Measurements from ENCODE around the gene GLIS1.

Gene GLIS1

DNA sequence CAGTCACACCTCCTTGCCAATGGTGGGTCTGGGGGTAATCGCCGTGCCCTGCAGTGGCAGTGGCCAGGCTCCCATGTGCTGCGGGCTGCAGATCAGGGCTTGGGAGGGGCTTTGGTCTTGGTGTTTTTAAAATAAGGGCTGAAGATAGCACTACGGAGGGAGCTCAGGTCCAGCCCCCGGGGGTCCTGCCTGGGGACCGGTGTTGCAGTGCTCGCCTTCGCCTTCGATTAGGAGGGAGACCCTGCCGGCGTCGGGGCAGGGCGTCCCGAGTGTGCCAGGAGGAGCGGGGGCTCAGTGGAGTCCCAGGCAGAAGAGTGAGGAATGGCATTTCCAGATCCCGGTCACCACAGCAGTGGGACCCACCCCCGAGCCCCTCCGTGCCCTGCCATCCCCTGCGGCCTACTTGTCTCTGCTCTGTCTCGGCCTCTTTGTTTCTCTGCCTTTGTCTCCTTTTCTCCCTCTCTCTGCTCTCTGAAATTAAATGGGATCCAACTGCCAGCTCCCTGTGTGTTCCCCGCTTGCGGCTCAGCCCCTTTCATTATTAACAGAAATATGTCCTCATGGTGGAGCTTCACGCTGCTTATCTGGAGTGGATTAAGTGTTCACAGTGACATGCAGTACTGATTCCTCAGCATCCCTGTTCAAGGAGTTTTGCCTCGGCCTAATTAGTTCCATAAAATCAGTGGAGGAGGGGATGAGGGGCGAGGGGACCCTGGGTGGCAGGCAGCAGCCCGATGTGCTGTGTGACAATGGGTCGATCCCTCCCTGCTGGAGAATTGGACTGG is 235.3 kb downstream of the GLIS1 start:
- no peak for DNase-seq

DNA sequence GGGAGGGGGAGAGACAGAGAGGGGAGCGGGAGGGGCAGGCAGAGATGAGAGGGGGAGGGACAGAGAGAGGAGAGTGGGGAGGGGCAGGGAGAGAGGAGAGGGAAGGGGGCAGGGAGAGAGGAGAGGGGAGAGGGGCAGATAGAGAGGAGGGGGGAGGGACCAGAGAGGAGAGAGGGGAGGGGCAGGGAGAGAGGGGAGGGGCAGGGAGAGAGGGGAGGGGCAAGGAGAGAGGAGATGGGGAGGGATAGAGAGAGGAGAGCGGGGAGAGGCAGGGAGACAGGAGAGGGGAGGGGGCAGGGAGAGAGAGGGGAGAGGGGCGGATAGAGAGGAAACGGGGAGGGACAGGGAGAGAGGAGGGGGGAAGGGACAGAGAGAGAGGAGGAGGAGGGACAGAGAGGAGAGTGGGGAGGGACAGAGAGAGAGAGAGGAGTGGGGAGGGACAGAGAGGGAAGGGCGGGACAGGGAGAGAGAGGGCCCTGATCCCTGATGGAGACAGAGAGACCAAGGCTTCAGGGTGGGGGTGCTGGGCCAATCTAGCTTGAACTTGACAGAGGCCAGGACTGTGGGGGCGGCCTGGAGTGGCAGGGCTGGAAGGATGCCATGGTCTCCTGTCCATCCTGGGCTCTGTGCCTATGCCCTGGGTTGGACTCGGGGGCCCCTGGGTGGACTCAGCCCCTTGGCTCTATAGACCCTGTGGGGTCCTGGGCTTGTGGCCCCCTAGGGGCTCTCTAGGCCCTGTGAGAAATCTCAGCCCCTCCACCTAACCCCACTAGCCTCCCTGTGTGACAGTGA is 236.1 kb downstream of the GLIS1 start:
- DNase-seq, result no peak

DNA sequence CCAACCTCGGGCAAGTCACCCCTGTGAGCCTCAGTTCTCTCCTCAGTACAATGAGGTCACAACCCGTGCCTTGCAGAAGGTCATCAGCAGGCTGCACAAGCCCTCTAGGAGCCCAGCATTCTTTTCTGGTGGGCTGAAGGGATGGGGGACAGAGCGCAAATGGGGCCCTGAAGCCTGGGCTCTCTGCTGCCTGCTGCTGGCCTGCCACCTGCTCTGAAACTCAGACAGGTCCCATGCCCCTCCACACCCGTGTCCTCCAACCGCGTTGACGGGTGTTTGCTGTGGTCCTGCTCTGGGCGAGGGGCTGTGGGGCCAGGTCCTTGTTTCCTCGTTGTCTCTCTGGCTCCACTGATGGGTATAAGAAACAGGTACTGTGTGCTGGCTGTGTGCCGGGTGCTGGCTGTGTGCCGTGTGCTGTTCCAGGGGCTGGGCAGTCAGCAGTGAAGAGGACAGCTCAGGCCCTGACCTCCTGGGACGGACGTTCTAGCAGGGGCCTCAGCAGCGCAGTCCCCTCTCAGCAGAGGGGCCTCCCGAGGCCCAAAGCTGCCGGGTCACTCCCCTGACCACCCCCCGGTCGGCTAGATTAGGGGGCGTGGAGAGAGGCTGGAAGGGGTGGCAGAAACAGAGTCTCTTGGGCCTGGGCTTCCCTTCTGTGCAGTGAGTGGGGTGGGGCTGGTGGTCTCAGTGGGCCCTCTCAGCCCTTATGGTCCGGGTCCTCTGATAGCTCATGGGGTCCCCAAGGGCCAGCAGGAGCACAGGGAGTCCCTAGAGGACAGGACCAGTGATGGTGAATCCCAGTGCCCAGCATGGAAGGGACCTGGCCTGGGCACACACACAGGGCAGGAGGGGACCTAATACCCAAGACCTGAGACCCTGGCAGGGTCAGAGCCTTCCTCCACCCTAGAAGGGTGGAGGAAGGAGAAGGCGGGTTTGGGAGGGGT is 237.6 kb downstream of the GLIS1 start:
- DNase-seq, result no peak

DNA sequence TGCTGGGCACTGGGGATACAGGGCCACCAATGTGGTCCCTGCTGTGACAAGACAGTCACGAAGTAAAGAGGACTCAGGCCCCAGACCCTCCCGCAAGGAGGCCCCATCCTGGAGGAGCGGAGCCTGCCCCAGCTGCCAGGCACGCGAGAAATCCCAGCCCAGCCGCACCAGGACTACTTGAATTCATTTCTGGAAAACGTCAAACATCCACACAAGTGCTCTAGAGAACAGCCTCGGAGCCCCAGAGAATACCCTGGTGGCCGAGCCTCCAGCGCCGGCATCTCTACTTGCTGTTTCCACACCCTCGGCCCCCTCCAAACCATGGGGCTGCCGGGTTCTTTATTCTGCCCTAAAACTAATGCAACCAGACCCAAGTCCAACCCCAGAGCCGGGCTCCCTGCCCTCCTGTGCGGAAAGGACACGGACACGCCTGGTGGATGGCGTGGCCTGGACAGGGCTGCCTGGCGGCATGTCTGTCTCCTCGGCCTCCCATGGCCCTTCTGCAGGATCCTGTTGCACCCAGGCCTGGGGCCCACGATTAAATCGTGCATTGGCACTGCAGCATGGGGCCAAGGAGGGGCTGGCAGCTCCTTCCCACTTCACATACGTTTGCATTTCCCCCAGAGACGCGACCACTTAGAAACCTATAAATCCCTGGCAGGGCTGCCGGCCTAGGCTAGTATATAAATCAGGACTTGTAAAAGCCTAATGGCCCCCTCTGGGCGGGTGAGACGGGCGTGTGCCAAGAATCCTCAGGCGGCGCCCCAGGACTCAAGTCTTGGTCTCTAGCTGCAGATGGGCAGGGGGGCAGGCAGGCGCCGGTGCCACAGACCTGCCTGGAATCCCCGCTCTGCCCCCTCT is 238.5 kb downstream of the GLIS1 start:
- no peak for DNase-seq

DNA sequence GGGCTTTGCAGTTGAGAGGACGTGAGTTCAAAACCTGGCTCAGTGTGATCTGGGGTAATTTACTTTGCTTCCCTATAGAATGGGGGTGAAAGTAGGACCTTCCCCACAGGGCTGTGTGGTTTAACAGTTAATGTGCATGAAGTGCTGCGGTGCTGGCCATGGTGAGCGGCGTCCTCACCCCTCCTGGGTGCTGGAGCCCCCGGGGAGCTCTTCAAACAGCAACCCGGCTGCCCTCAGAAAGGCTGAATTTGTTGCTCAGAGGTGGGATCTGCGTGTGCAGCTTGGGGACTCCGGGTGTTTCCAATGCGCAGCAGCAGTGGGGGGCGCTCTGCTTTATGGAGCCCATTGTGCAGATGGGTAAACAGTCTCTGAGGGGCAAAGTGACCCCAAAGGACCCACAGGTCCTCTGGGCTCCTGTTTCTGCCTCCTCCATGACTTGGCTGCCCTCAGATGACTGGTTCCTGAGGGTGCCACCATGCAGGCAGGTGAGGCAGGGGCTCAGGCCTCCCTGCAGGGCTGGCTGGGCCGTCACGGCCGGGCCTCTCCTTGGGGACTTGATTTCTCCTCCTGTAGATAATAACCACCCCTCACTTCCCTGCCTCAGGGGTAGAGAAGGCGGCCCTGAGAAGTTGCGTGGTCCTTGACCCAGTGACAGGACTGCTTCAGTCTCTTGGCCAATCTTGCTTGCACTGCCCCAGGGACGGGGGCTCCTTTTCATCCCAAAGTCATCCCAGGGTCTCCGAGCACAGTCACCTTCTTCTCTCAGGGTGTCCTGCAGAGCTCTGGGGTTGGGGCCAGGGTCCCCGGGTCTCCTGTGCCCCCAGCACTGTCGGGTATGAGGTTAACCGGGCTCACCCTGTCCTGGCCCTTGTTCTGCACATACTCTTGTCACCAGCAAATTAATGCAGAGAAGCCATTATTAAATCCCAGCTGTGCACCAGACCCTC is 239.4 kb downstream of the GLIS1 start:
- DNase-seq, result no peak

DNA sequence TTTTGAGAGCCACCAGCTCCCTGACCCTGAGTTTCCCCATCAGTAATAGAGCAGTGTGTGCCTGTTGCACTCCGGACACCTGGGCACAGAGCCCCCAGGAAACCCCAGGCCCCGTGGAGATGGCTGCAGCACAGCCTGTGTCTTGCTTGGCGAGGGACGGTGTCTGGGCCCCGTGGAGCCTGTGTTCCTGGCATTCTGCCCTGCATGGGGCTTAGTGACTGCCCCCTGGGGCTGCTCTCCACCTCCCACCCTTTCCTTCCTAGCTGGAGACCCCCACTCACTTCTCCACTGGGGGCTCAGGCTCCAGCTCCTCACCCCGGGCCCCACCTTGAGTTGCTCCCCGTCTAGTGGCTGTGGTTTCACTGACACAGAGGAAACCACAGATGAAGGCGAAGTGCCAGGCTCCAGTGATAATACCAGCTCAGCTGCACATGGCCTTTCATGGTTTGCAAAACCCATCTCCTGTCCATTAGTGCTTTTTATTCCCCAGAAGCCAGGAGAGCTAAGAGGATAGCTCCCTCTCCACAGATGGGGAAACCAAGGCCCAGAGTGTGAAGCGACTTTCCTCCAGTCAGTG is 240.3 kb downstream of the GLIS1 start:
- no peak for DNase-seq

DNA sequence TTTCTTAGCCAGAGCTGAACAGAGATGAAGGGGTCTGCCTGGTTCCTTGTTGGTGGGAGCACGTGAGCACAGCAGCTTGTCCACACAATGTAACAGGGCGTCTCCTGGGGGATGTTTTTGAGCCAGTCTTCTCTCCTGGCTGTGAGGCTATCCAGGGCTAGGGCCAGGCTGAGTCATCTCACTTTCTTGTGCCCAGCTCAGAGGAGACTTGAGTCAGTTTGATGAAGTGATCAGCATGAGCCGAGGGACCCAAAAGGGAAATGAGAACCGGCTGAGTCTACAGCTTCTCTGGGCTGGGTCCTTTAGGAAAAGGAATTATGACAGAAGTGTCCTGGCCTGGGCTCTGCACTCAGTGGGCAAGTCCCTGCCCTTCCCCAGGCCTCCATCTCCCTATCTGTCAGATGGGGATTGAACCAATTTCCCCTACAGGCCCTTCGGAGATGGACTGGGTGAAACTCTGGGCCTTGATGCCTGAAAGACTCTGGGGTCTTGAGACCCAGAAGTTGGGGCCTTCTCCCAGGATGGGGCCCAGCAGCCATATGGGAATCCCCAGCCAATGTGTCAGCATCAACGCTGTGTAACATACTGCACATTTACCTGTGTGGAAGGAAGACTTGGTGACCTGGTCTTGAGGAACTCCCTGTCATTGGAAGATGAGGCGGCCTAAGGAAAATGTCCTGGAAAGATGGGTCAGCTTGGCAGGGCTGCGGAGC is 243.2 kb downstream of the GLIS1 start:
- DNase-seq, result no peak

DNA sequence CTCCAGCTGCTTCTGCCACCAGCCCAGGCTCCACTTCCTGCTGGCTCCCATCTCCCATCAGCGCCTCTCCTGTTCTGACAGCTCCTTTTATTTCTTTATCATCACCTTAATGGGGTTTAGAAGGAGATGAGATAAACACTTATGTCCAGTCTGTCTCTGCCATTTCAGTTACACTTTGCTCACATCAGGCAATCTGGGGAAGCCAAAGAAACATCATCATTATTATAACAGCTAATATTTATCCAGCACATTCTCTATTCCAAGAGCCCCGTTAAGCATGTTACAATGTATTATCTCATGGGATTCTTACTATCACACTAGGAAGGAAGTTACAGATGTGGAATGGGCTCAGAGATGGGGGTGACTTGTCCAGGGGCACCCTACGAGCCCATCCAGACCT is 248.6 kb downstream of the GLIS1 start:
- DNase-seq, result no peak

DNA sequence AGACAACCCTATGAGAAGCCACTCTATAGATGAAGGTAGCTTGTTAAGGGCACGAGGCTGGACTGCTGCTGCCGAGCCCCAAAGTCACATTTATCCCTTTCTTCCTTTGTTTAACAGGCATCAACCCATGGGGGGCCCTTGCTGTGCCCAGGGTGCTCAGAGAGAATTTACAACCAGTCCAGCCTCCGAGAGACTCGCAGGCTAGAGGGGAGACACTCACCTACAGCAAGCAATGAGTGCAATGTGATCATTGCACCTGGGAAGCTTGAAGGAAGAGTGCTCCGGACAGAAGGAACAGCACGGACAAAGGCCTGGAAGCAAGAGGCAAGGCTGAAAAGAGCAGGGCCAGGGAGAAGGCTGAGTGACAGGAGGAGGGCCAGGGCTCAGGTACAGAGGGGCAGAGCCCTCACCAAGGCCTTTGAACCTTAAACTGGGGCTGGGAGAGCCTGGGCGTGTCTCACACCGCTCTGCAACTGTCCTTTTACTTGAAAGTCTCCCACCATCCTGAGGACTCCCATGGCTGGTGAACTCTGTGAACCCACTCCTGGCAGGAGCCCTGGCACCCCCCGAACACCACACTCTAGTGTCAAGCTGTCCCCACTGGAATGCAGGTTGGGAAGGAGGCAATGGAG is 252.5 kb downstream of the GLIS1 start:
- DNase-seq, result no peak

DNA sequence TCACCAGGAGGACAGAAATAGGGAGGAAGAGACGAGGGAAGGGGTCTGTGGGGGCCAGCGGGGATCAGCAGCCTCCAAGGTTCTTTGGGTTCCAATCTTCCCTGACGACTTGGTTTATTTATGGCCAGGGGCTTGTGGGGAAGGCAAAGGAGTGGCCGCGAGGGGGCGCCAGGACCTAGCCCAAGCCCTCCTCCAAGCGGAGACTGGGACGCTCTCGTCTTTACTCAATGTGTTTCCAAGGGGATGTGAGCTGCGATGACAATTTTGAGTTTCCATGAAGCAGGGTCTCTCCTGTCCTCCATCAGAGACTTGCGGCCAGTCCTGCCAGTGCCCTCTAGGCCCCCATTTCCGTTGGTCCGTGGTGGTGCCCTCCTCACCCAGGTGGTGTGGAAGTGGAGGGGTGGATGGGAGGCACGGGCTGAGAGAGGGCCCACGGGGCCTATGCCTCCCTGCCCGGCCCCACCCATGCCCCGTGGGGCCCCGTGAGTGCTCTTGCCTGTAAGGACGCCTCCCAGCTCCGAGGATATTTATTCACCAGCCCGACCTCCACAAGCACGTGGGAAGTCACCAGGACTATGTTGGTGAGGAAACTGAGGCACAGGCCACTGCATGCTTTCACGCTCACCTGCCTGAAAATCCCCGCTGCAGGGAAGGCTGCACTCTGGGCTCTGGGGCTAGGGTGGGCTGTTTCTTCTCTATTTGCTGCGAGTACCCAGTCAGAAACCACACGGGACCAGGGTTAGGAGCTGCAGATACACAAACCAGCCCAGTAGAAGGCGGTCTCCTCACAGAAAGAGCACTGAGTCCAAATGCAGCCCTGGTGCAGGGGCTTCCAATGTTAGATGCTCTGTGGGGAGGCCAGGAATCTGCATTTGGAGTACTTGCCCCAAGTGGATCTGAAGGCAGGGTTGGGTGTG is 253.2 kb downstream of the GLIS1 start:
- peak; percentile 38 to 39 for DNase-seq

DNA sequence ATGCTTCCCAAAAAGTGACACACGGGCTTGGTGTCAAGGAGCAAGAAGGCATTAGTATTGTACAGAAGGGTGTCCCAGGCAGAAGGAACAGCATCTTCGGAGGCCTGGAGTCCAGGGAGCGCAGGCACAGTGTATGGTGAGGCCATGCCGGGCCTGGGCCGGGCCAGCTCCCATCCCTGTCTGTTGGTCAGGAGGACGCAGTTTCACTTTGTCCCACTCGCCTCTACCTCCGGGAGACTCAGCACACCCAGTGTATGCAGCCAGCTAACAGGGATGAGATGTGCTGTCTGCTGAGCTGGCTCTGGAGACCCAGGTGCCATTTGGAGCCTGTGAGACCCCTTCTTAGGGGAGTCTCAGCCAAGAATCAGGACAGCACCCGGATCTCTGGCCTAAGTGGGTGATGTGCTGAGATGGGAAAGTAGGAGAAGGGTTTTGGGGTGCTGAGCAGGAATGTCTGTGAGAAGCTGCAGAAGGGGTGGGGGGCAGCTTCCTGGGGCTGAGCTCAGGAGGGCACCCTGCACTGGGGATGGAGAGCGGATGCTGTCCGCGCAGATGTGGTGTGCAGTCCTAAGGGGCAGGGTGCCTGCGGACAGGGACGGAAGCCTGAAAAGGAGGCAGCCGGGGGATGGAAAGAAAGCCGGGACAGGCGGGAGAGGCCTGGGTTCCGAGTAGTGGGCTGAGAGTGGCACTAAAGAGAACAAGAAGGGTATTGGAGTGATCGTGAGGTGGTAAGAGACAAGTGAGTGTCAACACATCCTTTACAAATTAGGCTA is 254.1 kb downstream of the GLIS1 start:
- DNase-seq, result no peak

DNA sequence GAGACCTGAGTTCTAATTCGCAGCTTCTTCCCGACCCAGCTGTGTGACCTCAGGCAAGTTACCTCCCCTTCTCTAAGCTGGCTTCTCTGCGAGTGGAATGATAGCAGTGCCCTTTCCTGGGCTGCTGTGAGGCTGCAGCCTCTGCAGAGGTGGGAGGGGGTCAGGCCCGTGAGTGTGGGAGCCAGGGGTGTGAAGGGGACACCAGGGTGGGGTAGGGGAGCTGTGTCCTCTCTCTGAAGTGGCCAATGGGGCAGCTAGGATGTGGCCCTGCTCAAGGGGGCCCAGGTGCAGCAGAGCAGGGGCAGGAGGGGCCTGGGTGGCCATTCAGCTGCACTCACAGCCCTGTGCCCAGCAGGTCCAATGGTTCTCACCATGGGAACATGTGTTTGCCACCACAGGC is 255.3 kb downstream of the GLIS1 start:
- DNase-seq, result no peak

DNA sequence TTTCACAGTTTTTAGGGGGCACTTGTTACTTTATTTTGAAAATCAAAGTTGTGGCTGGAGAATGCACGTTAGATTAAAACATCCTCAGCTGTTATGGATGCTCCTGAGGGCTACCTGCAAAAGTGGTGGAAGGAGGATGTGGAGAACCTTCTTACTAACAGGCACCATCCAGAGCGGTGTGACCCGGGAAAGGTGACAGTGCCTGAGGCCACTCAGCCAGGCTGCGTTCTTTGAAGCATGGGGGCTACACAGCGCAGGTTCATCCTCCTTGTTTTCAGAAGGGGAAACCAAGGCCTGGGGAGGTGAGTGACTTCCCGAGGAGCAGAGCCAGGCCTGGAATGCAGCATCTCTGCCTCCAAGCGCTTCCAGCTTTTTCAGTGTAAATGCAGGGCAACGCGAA is 255.8 kb downstream of the GLIS1 start:
- no peak for DNase-seq

DNA sequence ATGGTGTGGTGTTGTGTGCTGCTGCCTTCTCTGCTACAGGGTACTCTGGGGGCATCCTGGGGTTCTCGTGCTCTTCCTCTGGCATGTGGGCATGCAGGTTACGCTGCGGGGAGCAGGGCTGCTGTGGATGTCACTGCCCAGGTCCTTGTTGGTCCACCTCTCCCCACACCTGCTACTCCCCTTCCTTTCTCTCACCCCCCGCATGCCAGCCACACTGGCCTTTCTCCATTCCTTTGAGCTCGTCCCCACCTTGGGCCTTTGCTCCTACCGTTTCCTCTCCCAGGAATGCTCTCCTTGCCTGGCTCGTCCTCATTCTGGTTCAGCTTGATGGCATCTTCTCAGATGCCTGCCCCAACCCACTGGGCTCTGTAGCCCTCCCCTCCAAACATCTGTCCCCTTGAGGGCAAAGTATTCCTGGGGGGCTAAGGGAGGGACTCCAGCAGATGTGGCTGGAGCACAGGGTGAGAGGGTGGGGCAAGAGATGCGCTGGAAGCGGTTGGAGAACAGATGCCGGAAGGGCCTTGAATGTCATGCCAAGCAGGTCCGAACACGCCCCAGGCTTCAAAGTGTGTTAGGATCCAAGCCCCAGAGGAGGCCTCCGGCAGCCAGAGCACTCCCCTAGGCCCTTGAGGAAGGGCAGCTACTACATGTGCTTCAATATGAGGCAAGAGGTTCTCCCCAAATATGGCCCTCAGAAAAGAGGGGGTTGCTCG is 256.4 kb downstream of the GLIS1 start:
- DNase-seq, result no peak

DNA sequence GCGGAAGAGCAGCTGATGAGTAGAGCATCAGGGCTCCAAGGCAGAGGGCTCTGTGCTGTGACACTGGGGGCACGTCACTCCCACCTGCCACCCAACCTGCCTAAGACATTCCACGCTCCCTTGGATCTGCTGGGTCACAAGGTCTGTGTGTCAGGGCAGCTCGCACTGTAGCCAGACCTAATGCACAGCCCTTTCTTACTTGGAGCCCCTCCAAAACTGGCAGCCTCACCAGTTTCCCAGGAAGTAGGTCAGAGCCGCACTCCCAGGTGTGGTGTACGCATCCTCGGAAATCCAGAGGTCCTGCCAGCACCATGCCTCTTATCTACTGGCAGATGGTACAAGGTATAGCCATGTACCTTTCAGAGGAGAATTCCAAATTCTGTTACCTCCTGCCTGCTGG is 257.5 kb downstream of the GLIS1 start:
- DNase-seq, result no peak

DNA sequence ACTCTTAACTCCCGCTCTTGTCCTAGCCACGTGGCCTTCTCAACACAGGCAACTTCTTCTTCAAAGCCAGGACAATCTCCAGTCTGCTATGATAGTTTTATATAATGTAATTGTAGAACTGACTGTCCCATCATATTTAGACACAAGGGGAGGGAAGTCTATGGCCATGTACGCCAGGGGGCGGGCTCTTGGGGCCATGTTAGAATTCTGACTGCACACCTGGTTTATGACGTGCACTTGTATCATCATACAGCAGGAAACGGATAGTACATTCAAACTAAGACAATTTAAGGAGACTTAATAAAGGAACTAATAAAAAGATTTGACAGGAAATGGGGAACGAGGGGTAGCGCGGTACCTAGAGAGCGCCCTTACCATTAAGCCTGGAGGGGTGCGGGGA is 258.3 kb downstream of the GLIS1 start:
- DNase-seq, result no peak

DNA sequence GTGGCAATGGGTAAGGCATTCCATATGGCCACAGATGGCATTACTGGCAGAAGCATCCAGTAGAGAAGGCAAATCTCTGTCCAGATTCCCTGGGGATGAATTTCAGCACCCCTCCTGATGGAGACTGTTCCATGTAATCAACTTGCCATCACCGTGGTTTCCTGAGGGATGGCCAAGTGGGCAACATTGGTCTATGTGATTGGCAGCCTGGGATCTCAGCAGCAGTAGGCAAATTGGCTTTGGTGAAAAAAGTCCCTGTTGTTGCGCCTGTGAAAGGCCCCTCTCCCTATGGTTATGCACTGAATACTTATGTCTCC is 260.5 kb downstream of the GLIS1 start:
- DNase-seq, result no peak

Data from activated CD4-positive, alpha-beta T cell treated with anti-CD3 and anti-CD28 coated beads, Interleukin-2, amount 50 U/mL, for 4 hours (primary cell).